Measurements from ENCODE around the gene APBA2.

Gene APBA2

DNA sequence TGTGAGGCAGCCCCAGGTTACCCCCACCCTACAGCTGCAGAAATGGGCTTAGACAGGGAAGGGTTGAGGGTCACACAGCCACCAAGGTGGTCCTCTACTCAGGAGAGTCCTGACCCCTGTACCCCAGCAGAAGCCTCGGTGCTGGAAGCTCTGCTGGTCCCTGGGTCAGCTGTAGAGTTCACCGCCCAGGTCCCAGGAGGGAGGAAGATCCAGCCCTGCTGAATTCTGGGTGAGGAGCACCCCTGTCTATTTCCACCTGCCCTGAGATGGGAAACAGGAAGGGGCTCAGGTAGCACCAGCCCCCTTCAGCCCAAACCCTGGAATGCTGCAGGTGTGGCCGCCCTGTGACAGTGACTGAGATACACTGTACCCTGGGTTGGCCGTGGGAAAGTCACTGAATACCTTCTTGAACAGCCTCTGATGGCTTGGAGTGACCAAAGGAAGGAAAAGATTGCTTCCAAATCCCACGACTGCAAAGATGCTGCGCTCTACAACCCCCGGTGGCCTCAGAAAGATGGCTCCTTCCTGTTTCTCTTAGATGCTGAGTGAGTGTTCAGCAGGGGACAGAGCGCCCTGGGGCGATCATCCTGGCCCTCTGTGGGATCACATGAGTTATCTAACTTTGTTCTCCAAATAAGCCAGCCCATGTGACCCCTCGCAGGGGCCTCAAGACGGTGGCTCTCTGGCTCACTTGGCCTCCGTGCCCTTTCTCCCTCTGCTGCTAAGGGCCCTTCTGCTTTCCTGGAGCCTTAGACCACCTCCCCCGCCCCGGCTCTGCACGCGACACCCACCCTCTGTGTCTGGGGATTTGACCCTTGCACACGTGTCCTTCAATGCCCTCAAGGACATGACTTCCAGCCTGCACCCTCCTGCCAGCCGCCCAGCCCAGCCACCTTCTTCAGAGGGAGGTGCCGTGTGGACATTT is 242.0 kb downstream of the APBA2 start:
- DNase-seq = peak; percentile 3

DNA sequence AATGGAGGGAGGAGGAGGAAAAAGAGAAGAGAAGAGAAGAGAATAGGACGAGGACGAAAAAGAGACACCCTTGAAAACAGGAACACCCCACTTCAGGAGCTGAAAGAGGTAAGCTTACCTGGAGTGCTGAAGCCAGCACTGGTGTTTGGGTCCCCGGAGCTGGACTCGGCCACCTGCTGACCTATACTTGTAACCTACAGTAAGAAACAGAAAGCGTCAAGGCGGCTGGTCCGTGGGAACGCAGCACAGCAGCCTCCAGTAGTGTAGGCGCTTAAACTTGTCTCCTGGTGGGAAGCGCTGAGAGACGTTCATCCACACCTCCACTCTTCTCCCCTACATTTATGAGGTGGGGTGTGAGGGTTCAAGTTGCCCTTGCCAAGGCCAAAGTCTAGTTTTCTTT is 242.9 kb downstream of the APBA2 start:
- DNase-seq = no peak

DNA sequence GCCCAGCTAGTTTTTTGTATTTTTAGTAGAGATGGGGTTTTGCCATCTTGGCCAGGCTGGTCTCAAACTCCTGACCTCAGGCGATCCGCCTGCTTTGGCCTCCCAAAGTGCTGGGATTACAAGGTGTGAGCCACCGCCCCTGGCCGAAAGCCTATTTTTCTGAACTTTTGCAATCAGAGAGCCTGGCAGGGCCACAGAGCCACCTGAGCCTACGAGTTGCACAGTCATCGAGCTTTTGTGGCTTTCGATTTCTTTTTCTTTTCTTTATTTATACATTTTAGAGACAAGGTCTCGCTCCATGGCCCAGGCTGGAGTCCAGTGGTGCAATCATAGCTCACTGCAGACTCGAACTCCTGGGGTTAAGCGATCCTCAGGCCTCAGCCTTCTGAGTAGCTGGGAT is 243.4 kb downstream of the APBA2 start:
- no peak for DNase-seq

DNA sequence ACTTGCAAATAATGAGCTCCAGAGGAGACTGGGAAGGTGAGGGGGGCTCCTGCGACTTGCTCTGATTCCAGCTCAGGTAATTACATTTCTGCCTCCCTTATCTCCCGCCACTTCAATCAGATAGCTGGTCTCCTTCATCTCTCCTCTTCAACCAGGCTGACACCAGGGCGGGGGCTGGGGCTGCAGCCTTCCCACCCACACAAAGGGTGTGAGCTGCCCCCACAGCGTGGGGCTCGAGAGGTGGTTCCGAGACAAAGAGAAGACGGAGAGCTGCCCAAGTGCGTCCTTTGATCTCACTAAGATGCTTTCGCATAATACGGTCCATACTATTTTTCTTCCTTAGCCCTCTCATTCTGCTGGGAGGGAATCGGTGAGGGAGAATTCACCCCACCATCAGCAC is 244.2 kb downstream of the APBA2 start:
- no peak for DNase-seq

DNA sequence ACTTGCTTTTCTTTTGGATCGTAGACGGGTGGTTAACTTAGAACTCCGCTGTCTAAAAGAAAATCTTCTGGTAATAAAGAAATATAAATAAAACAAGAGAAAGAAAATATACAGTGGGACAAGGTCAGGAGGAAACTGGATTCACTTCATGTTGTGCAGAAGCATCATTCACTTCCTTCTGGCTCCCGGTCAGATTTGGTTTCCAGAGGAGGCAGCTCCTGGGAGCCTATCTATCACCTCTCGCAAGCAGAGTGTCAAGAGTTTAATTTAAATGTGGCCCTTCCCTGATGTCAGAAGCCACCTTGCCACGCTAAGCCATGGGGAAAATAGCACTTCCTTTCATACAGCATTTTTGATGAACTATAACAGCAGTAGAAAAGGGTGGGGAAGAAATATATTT is 244.7 kb downstream of the APBA2 start:
- no peak for DNase-seq

DNA sequence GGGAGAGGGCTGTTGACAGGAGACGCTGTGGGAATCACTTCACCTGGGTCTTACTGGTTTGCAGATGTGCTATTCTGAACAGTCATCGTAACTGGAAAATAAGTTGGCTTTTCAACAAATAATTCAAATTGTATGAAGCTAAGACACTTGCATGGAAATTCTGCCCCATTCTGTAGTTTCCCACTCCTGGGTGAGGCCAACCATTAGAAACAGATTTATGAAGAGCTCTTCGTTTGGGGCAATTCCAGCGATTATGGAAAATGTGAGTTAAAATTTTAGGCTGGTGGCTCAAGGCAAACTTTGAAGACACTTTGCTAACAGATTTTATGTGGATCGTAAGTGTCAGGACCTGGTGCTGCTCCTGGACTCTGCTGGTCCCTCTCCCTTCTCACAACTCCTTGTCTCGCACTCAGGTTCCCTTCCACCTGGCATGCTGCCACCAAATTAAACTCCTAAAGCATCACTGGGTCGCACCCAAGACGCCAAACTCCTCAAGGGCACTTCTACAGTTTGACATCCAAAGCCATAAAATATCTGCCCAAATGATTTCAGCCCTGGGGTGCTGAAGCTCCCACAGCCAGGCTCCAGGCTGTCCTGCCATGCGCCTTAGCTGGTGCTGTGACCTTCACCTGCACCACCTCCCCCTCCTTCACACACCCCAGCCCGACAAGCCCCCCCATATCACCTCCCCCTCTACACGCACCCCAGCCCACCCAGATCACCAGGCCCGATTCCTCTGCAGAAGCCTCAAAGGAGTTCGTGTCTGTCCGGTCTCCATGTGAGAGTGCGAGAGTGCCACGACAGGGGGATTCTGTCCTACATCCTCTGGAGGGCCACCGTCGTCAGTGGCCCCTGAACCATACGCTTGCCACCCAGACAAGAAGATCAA is 245.4 kb downstream of the APBA2 start:
- DNase-seq = no peak

DNA sequence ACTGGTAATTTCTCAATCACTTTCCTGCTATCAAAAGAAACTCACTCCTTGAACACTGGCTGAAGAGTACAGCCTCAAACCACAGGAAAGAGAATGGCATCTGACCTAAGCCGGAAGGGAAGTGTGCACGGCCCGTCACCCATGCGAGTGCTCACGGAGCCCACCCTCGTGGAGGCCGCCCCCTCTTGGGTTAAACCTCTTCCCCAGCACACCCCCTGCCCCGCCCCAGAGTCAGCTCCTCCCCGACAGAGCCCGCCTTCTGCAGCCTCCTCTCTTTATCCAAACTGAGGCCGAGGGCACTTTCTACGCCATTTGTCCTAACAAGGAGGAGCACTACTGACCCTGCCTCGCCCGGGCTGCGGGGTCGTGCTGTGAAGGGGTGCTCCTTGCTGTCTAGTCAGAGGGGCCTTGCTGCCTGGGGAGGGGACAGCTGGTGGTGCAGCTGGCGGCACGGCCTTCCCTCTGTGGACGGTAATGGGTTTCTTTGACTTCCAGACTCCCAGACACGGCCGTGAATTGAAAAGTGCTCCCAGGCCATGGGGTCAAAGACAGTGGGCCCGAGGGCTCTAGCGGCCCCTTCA is 246.2 kb downstream of the APBA2 start:
- no peak for DNase-seq

DNA sequence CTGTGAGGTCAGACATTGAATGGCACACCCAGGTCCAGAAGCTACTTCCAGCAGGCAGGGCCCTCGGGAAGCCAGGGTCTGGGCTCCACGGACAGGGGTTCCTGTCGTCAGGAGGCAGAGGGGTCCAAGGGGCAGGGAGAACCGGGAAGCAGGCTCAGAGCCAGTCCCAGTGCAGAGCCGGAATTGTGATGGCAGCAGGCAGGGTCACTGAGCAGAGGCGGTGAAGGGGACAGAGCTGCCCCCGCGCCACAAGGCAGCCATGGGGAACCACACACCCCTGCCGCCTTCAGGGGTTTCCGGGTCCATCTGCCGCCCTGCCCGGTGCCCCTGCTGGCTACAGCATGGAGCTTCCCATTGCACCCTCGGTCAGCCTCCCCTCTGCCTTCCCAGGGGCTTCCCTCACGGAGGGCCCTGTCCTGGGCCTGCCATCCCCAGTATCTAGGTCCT is 247.0 kb downstream of the APBA2 start:
- DNase-seq = no peak

DNA sequence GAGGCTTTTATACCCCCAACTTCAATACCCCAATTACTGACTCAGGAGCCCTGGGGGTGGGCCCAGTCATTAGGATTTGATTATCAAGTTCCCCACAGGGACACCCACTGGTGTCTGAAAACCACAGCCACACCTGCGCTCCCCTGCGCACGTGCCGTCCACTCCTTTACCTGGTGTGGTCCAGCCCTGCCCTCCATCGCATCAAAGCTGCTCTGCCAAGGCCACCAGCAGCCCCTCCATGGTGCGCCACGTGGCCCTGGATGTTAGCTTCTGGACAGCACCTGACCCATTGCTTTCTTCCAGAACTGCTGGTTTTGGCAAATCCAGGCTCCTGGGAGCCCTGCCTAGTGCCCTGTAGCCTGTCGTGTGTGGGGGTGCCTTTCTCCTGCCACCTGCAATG is 247.5 kb downstream of the APBA2 start:
- DNase-seq = no peak

DNA sequence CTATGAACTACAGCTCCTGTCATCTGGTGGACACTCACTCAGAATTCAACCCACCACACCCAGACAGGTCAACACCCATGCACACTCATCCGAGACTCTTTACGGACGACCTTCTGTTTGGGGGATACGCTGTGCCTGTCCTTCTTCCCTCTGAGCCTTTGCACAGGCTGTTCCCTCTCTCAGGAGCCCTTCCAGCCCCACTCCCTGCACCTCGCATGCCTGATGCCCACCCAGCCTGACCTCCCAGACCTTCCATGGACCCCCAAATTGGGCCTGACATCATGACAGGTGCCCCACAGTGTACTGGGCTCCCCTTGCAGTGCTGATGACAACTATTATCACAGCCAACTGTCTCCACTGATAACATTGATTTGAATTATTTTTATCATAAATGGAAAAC is 248.0 kb downstream of the APBA2 start:
- no peak for DNase-seq

DNA sequence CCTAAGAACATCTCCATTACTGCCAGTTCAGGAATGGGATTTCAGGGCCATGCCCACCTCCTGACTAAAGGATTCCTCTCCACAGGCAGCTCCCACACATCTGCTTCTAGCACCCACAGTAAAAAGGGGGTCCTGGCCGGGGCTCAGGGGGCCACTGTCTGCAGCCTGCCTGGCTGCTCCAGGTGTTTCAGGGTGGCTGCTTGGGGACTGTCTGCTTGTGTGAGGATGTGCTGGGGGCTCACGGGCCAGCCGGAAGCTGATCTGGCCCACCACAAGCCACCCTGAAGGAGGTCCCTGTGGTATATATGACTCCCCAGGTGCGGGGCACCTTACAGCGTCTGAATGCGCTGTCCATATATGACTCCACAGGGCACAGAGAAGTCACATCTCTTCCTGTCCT is 248.5 kb downstream of the APBA2 start:
- DNase-seq = no peak

DNA sequence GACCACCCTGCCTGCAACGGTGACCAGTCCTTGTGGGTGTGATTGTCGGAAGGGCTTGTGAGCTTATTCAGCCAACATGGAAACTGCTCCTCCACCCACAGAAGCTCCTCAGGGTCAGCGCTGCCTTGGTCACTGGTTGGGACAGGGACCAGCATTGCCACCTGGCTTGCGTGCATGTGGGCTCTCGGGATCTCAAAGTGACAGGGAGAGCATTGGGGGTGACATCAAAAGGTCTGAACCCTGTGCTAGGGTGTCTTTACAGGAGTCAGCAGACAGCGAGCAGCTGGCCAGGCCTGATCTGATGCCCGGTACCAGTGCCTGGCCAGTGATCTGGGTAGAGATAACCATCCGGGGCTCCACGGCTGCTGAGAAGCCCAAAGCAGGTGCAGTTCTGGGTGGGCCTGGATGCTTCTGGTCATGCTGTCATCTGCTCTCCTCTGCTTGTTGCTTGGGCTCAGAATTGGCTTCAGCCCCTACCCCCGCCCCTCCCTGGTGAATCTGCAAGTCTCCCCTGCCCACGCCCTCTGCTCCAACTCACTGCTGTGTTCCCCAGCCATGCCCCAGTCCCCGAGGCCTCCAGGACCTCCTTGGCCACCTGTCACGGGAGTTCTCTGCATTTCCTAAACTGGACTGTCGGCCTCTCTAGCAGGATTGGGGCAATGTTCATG is 249.0 kb downstream of the APBA2 start:
- no peak for DNase-seq

DNA sequence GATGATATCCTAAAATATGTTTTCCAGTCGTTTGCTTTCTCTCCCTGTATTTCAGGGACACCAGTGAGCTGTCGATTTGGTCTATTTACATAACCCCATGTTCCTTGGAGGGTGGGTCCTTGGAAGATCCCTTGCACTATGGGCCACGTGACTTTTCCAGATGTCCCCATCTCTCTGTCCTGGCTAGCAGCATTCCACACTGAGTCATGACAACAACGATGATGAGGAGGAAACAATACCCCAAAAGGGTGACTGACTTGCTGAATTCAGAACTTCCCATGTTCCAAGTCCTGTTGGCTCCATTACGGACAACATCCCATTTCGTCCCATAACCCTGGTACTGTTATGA is 249.5 kb downstream of the APBA2 start:
- no peak for DNase-seq

DNA sequence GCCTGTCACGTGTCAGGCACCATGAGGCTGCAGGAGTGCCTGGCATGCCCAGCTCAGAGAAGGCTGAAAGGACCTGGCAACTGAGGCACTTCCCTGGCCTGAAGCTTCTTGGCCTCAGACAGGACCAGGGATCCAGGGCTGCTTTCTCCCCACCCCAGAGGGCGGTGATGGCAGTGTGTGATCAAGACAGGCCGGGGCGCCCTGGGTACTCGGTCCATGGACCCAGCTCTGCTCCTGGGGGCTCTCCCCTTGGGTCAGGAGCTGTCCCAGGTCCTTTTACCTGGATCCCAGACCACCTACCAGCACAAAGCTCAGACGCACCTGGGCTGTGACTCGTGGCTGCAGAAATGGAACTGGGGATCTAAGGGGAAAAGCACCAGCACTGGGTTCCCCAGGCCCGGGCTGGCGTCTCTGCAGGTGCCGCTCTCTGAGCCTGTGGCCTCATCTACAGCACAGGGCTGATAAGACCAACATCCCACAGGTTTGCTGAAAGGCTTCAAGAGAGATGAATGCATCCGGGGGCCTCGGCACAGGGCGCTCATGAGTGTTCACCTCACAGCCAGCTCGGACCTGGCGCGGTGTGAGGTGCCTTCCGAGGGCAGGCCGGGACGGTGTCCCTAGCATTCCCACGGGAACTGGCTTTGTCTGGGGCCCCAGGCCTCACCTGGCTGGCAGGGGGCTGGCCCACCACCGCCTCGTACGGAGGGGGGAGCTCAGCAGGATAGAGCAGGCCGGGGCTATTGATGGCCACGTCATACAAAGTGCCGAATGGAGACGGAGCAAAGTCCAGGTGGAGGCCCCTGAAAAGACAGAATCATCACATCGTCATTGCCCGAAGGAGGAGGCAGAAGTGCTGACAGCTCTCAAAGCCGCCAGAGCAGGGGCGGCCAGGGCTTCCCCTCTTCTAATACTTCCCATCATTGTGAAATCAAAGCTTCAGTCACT is 250.2 kb downstream of the APBA2 start:
- no peak for DNase-seq

DNA sequence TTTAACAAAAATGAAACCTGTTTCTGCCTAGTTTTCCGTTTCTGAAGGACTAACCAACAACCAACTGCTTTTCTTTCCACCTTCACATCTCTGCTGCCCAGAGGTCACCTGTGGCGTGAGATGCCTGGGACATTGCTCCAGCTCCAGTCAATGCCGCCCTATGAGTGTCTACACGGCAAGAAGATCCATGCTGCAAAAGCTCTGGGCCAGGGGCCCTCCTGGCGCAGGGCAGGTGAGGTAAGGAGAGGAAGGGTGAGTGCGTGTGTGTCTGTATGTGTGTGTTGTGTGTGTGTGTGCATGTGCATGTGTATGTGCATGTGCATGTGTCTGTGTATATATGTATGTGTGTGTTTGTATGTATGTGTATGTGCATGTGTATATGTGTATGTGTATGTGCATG is 252.5 kb downstream of the APBA2 start:
- DNase-seq = no peak

DNA sequence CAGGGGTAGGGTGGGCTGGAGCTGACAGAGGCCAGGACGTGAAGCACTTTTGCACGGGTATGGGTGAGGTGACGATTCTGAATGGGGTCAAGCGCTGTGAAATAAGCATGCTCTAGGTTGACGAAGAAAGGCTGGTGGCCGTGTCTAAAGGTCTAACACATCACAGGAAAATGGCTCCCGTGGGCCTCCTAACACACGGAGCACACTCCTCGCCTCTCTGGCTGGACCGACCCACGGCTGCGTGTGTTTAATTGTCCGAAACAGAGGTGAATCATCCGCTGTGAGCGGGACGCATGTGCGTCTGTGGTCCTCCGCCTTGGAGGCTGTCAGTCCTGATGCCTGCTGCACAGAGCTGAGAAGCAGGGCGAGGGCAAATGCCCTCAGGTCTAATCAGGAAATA is 253.3 kb downstream of the APBA2 start:
- no peak for DNase-seq

DNA sequence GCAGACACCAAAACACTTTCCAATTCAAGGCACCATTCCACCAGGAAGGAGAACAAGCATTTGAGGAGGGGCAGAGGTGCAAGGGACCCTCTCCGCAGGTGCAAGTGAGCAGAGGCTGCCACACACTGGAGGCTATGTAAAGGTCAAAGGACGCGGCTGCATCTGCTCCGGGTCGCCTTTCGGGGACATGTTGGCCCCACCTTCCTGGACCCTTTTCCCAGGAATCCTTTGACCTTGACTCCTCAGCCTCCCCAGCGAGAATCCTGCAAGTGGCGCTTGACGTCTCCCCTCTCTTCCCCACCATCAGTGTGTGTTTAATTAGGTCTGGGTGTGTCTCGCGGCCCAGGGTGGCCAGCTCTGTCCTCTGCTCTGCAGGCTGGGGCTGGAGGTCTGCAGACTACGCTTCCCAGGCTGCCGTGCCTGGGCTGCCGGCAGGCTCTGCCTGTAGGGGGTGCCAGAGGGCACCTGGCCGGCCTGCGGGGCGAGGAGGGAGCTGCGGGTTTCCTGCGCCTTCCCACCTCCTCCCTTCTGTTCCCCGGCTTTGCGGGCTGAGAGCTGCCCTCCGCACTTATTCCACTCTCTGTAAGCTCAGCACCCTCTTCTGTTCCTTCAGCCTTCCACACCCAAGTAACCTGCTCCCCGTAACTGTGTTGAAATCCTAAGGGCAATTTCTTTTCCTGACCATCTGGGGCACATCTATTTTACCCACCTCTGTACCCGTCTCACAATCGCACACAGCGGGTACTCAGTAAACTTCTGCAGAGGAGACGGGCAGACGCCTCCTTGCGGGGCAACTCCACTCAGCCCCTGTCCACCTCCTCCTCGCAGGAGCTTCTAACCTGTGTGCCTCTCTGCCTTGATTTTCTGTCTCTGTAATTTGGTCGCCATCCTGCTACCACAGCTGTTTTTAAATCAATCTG is 254.0 kb downstream of the APBA2 start:
- DNase-seq = peak; percentile 71

DNA sequence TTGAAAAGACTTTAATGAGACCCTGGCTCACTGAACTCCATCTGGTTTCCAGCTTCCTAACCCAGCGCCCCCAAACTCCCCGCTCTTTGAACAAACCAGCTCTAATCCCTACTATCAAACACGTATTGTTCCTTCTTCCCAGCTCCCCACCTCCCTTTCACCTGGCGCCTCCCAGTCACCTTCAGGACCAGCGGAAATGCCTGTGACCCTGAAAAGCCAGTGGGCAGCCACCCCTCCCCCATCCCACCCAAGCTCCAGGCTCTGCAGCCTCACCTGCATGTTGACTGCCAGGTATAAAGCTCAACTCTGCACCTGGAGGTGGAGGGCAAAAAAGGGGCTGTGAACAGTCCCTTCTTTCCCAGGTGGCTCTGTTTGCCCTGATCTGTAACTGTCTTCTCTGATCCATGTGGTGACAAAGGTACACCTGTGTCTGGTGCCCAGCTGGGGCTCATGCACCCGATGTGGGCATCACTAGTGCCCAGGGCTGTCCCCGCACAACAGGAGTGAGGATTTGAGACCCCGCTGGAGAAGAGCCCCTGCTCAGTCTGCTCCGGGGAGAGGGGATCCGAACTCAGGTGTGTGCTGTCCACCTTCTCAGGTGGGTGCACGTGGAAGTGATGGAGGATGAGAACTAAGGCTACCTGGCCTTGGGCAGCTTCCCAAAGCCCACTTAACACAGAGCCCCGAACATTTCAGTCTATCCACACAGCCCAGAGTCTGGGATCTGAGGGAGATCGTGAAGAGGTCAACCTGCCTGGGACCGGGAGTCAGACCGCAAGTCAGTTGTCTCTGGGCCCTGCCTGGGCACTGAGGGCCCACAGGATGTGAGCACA is 254.9 kb downstream of the APBA2 start:
- no peak for DNase-seq

DNA sequence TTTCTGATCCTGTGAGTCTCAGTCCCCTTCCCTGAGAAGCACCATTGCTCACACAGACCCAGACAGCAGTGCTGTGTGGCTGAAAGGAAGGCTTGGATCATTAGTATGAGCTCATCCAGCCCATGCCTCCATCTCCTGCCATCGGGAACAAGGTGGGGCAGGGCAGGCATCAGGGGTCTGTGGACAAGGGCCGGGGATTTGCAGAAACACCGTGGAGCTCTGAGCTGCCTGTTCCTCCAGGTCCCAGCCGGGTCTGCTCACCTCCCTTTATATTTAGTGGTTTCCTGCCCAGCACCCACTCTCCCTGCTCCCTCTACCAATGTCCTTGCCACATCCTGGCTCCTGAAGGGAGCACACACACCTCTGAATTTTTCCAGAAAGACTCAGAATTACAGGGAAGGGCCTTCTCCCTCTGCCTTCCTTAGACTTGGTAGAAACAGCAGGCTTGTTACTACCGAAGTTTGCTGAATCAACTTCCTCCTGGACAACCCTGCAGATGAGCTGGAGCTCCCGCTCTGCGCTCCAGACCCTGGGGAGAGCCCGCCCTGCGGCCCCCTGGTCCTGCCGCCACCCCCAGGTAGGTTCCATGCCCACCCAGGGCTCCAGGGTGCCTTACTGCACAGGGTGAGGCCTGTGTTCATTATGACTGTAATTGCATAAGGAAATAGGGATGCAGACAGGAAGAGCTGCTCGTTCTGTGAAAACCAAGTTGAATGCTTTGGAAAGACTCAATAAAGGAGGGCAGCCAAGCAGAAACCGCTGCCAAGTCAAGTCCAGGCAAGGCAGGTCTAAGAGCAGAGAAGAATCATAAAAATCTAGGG is 255.7 kb downstream of the APBA2 start:
- no peak for DNase-seq
